DND-41 (cell line): ENCODE data around the gene ITPR1.

ENCODE experiments used
- ATAC-seq: fragments of 200-7000 bp; cut with Tn5 transposase; 3 replicates; pipeline ENCODE4 v1.9.1; 2021; ENCODE audit warnings: low read depth; ENCODE audit not compliant: insufficient read depth
- DNase-seq: peaks from one replicate; pipeline ENCODE4 v3.0.0-alpha.2; 2020
- H2AFZ ChIP-seq: 2 replicates; pipeline ENCODE4 v1.6.0; 2012; ENCODE audit warnings: low read depth, low read length
- H3K27ac ChIP-seq: 2 replicates; pipeline ENCODE4 v1.5.1; 2012; ENCODE audit warnings: low read length, inconsistent platforms
- H3K27me3 ChIP-seq: fragments of 200-600 bp; sonication (generic); 2 replicates; pipeline ENCODE4 v1.6.0; 2012; ENCODE audit warnings: low read length, mild to moderate bottlenecking, inconsistent platforms; ENCODE audit not compliant: insufficient read depth, poor library complexity
- H3K36me3 ChIP-seq: 2 replicates; pipeline ENCODE4 v1.5.1; 2012; ENCODE audit warnings: low read length, inconsistent platforms; ENCODE audit not compliant: insufficient read depth
- H3K4me1 ChIP-seq: 2 replicates; pipeline ENCODE4 v1.5.1; 2012; ENCODE audit warnings: mild to moderate bottlenecking, low read length; ENCODE audit not compliant: insufficient read depth
- H3K4me2 ChIP-seq: 2 replicates; pipeline ENCODE4 v1.6.0; 2012; ENCODE audit warnings: mild to moderate bottlenecking, moderate library complexity, low read length, inconsistent platforms; ENCODE audit not compliant: insufficient read depth
- H3K4me3 ChIP-seq, 2 experiments: fragments of 200-600 bp in 1 of 2; shearing (Covaris generic) in 1 of 2; 2 replicates each; pipeline ENCODE4 v1.5.1; 2012 to 2016; ENCODE audit warnings: inconsistent platforms in 2 of 2, low read length in 2 of 2, mild to moderate bottlenecking in 2 of 2, low read depth in 1 of 2, moderate library complexity in 1 of 2
- H3K79me2 ChIP-seq: 2 replicates; pipeline ENCODE4 v1.6.0; 2012; ENCODE audit warnings: low read length, inconsistent platforms; ENCODE audit not compliant: insufficient read depth
- H3K9ac ChIP-seq: 2 replicates; pipeline ENCODE4 v1.6.0; 2012; ENCODE audit warnings: low read depth, mild to moderate bottlenecking, inconsistent platforms, low read length, moderate library complexity
- H3K9me3 ChIP-seq: 2 replicates; pipeline ENCODE4 v1.5.1; 2012; ENCODE audit warnings: low read length, moderate library complexity, mild to moderate bottlenecking, inconsistent platforms; ENCODE audit not compliant: insufficient read depth, severe bottlenecking
- H4K20me1 ChIP-seq: 2 replicates; pipeline ENCODE4 v1.6.0; 2012; ENCODE audit warnings: low read length; ENCODE audit not compliant: insufficient read depth
- EZH2 ChIP-seq: IDR thresholded peaks from 3 replicates; pipeline ENCODE4 v1.6.1; 2012; ENCODE audit warnings: borderline replicate concordance, low read depth, mild to moderate bottlenecking, moderate library complexity, low read length, inconsistent platforms; ENCODE audit not compliant: severe bottlenecking
- TF ChIP-seq, protein P1 (sequence below): IDR thresholded peaks from 2 replicates; pipeline ENCODE4 v1.5.1; 2012; ENCODE audit warnings: borderline replicate concordance, low read length, moderate library complexity, mild to moderate bottlenecking; ENCODE audit not compliant: poor library complexity, severe bottlenecking; ENCODE audit errors: extremely low read depth

Gene ITPR1

DNA sequence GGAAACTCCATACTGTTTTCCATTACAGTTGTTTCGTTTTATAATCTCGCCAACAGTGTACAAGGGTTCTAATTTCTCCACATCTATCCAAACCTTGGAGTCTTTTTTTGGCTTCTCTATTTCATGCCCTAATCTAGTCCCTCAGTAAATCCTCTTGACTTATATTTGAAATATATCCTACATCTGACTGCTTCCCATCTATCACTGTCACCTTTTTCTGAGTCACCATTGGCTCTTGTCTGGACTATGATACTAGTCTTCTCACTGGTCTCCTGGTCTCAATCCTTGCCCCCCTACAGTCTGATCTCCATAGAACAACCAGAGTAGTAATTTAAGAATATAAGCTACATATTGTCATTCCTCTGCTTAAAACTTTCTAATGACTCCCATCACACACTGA, 80.0 kb downstream of the ITPR1 start:
- H3K27me3 ChIP-seq, result no peaks in the 10 kb centered on the region
- TF ChIP-seq, protein P1, sequence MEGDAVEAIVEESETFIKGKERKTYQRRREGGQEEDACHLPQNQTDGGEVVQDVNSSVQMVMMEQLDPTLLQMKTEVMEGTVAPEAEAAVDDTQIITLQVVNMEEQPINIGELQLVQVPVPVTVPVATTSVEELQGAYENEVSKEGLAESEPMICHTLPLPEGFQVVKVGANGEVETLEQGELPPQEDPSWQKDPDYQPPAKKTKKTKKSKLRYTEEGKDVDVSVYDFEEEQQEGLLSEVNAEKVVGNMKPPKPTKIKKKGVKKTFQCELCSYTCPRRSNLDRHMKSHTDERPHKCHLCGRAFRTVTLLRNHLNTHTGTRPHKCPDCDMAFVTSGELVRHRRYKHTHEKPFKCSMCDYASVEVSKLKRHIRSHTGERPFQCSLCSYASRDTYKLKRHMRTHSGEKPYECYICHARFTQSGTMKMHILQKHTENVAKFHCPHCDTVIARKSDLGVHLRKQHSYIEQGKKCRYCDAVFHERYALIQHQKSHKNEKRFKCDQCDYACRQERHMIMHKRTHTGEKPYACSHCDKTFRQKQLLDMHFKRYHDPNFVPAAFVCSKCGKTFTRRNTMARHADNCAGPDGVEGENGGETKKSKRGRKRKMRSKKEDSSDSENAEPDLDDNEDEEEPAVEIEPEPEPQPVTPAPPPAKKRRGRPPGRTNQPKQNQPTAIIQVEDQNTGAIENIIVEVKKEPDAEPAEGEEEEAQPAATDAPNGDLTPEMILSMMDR, result no peak
- TF ChIP-seq EZH2, result no peak
- DNase-seq (no peak), ATAC-seq (no peak)
- no peaks in the 10 kb centered on the region for H4K20me1 ChIP-seq
- no peaks in the 10 kb centered on the region for H3K9me3 ChIP-seq
- no peak overlapping the region for H3K9ac ChIP-seq
- no peak overlapping the region for H2AFZ ChIP-seq
- no peaks in the 10 kb centered on the region for H3K36me3 ChIP-seq
- H3K4me2 ChIP-seq, result no peak overlapping the region
- no peaks in the 10 kb centered on the region for H3K4me1 ChIP-seq
- H3K27ac ChIP-seq, result no peak overlapping the region
- no peak overlapping the region for H3K4me3 ChIP-seq
- no peaks in the 10 kb centered on the region for H3K79me2 ChIP-seq

DNA sequence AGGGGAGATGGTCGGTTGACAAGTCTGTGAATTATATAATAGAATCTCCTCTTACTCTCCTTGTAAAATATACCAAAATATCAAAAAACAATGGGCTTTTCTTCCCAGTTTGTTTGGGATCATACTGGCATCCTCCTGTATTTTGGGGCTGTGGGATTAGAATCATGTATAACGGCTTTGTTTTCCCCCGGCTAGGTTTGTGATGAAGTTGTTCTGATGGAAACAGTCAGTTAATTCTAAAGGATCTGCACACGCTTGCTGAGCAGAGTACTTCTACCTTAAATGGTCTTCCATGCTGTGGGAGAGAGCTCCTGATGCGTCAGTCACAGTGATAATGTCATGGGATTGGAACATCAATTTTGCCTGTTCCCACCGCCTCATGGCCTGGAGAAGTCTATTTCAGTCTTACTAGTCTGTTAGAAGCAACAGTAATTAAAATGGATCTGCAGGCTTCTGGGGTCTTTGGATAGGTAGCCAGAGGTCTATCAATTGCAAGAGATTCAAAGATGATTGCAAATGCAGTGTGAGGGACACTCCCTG, 81.3 kb downstream of the ITPR1 start:
- Histone ChIP-seq H3K79me2 (no peaks in the 10 kb centered on the region), H3K4me3 (no peak overlapping the region), H3K27me3 (no peaks in the 10 kb centered on the region), H3K36me3 (no peaks in the 10 kb centered on the region), H3K4me1 (no peaks in the 10 kb centered on the region), H3K27ac (no peak overlapping the region), H3K9ac (no peak overlapping the region), H4K20me1 (no peaks in the 10 kb centered on the region), H3K9me3 (no peaks in the 10 kb centered on the region), H3K4me2 (no peak overlapping the region), H2AFZ (no peak overlapping the region)
- no peak for DNase-seq
- ATAC-seq, result no peak
- no peak for TF ChIP-seq EZH2
- TF ChIP-seq, protein P1, result no peak

DNA sequence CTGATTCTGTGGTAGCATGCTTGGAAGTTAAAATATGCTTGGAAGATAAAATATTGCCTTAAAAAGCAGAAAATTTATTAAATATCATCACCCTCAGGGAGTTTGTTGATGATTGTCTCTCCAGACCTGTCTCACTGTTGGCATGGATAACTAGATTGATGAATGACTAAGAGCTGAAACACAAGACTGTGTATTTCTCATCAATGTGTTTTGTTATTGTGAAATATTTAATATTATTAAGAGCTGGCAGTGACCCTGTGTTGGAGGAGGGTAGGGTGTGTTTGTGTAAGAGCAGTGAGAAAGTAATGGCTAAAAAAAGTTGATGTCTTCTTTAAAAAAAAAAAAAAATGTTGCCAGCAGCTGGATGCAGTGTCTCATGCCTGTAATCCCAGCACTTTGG, 82.2 kb downstream of the ITPR1 start:
- H3K4me1 ChIP-seq, result no peaks in the 10 kb centered on the region
- DNase-seq (no peak), ATAC-seq (no peak)
- no peaks in the 10 kb centered on the region for H4K20me1 ChIP-seq
- no peaks in the 10 kb centered on the region for H3K36me3 ChIP-seq
- H3K4me3 ChIP-seq, result no peak overlapping the region
- H3K9ac ChIP-seq, result no peak overlapping the region
- no peak overlapping the region for H3K27ac ChIP-seq
- H3K9me3 ChIP-seq, result no peaks in the 10 kb centered on the region
- no peaks in the 10 kb centered on the region for H3K27me3 ChIP-seq
- no peak overlapping the region for H3K4me2 ChIP-seq
- TF ChIP-seq, protein P1, result no peak
- no peak for TF ChIP-seq EZH2
- no peaks in the 10 kb centered on the region for H3K79me2 ChIP-seq
- H2AFZ ChIP-seq, result no peak overlapping the region

DNA sequence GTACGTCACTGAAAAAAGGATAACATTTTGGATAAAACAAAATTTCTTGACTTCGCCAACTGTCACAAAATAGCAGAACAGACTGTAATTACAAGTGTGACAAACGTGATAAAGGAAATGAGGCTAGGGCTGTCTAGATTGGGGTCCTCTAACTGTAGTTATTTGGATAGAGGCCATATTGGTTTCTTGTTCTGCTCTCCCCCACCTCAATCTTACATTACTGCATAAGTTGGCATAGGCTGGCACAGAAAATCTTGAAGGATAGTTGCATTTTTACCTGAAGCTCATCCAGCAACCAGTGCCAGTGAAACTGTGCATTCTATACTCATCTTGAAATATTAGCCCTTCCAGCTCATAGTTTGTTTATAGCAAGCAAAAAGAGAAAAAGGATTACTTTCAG, 84.6 kb downstream of the ITPR1 start:
- H3K9ac ChIP-seq, result no peak overlapping the region
- ATAC-seq (no peak), DNase-seq (no peak)
- no peaks in the 10 kb centered on the region for H3K9me3 ChIP-seq
- no peaks in the 10 kb centered on the region for H4K20me1 ChIP-seq
- H3K4me2 ChIP-seq, result no peak overlapping the region
- H2AFZ ChIP-seq, result no peak overlapping the region
- TF ChIP-seq, protein P1, result no peak
- TF ChIP-seq EZH2, result no peak
- H3K4me1 ChIP-seq, result peaks cover 2% of the 10 kb centered on the region; the same call in 1 of the 2 replicates
- no peak overlapping the region for H3K27ac ChIP-seq
- no peaks in the 10 kb centered on the region for H3K79me2 ChIP-seq
- H3K4me3 ChIP-seq, result no peak overlapping the region
- H3K36me3 ChIP-seq, result no peaks in the 10 kb centered on the region
- H3K27me3 ChIP-seq, result no peaks in the 10 kb centered on the region
